H1 (cell line): ENCODE data around the gene NADK2. TPM values are rescaled to one million over a fixed set of nuclear protein-coding genes. Genes with fewer than 3 reads are reported as not detected.

ENCODE experiments used
- CTCF ChIA-PET: fragments of 300-600 bp; sonication (Branson Sonifier 250); formaldehyde crosslinking; loops from one replicate; lab custom pipeline; 2021; ENCODE audit not compliant: partially characterized antibody; lab: Charles Lee
- POLR2A ChIA-PET: fragments of 300-600 bp; sonication (Branson Sonifier 250); formaldehyde crosslinking; loops from one replicate; lab custom pipeline; 2021; ENCODE audit warnings: inconsistent platforms; ENCODE audit not compliant: partially characterized antibody; lab: Charles Lee
- DNase-seq, 2 experiments: peaks; one replicate each; pipeline versions ENCODE4 v3.0.0 to v3.0.0-alpha.2; 2010 to 2022; ENCODE audit warnings: low spot score in 2 of 2, low read depth in 1 of 2, mixed read lengths in 1 of 2
- FAIRE-seq: peaks from 2 replicates; lab custom pipeline; 2011; peaks lifted over from hg19 to GRCh38; lab: Jason Lieb, UNC
- H2AFZ ChIP-seq: 2 replicates; pipeline ENCODE4 v1.8.1; 2012; ENCODE audit warnings: low read length, inconsistent platforms
- H2AK5ac ChIP-seq: 2 replicates; pipeline ENCODE4 v1.6.1; 2013; ENCODE audit warnings: low read depth, low read length
- H2BK120ac ChIP-seq: replicated peaks from 2 replicates; pipeline ENCODE3; 2013; ENCODE audit warnings: low read depth, low read length, inconsistent platforms
- H2BK12ac ChIP-seq: 2 replicates; pipeline ENCODE4 v1.6.1; 2013; ENCODE audit warnings: low read depth, low read length
- H2BK15ac ChIP-seq: 2 replicates; pipeline ENCODE4 v1.6.1; 2013; ENCODE audit warnings: low read length
- H2BK20ac ChIP-seq: 2 replicates; pipeline ENCODE4 v1.6.1; 2013; ENCODE audit warnings: low read length
- H2BK5ac ChIP-seq: 2 replicates; pipeline ENCODE4 v1.6.1; 2013; ENCODE audit warnings: low read depth, low read length
- H3K14ac ChIP-seq: 2 replicates; pipeline ENCODE4 v1.6.1; 2013; ENCODE audit warnings: inconsistent platforms; ENCODE audit not compliant: insufficient read length
- H3K18ac ChIP-seq: 2 replicates; pipeline ENCODE4 v1.6.1; 2013; ENCODE audit warnings: low read length; ENCODE audit errors: extremely low read depth
- H3K23ac ChIP-seq: 2 replicates; pipeline ENCODE4 v1.6.1; 2013; ENCODE audit warnings: inconsistent platforms; ENCODE audit not compliant: insufficient read length
- H3K23me2 ChIP-seq: 2 replicates; pipeline ENCODE4 v1.6.1; 2013; ENCODE audit warnings: low read depth, low read length
- H3K27ac ChIP-seq: 2 replicates; pipeline ENCODE4 v1.6.1; 2011; ENCODE audit warnings: low read depth, low read length, inconsistent platforms
- H3K27me3 ChIP-seq, 4 experiments: replicated peaks in 1 of 4; 1 replicate in 1 of 4; 2 replicates in 3 of 4; pipeline versions ENCODE4 v1.6.1 to v1.8.1; 2011 to 2013; ENCODE audit warnings: low read length in 3 of 4, mild to moderate bottlenecking in 3 of 4, inconsistent platforms in 2 of 4, mixed read lengths in 2 of 4, moderate library complexity in 1 of 4; ENCODE audit not compliant: control insufficient read depth in 3 of 4, insufficient read depth in 3 of 4; ENCODE audit errors: extremely low read depth in 1 of 4
- H3K36me3 ChIP-seq, 4 experiments: 2 replicates each; pipeline versions ENCODE4 v1.6.1 to v1.8.1; 2011 to 2013; ENCODE audit warnings: mild to moderate bottlenecking in 4 of 4, low read length in 3 of 4, moderate library complexity in 2 of 4, control low read depth in 1 of 4, inconsistent platforms in 1 of 4; ENCODE audit not compliant: insufficient read depth in 4 of 4, control insufficient read depth in 2 of 4
- H3K4ac ChIP-seq: replicated peaks from 2 replicates; pipeline ENCODE3; 2013; ENCODE audit warnings: low read length, low read depth, mixed read lengths, inconsistent platforms; ENCODE audit not compliant: insufficient read length
- H3K4me1 ChIP-seq, 4 experiments: replicated peaks in 1 of 4; 1 replicate in 1 of 4; 2 replicates in 3 of 4; pipeline versions ENCODE4 v1.6.1 to v1.8.1; 2011 to 2013; ENCODE audit warnings: low read length in 3 of 4, inconsistent platforms in 2 of 4, mixed read lengths in 1 of 4; ENCODE audit not compliant: insufficient read depth in 4 of 4, control insufficient read depth in 3 of 4
- H3K4me2 ChIP-seq, 2 experiments: 2 replicates each; pipeline versions ENCODE4 v1.6.1 to v1.8.1; 2011 to 2013; ENCODE audit warnings: low read depth in 2 of 2, low read length in 2 of 2, control low read depth in 1 of 2, inconsistent platforms in 1 of 2, mild to moderate bottlenecking in 1 of 2; ENCODE audit not compliant: insufficient read depth in 1 of 2
- H3K4me3 ChIP-seq, 4 experiments: fragments of 200-600, 300-600 bp in 1 of 4; sonication (generic), shearing (Covaris generic), sonication (Bioruptor Twin) in 1 of 4; 2 replicates each; pipeline versions ENCODE4 v1.5.1 to v1.8.1; 2011 to 2016; ENCODE audit warnings: low read length in 4 of 4, low read depth in 3 of 4, control low read depth in 2 of 4, inconsistent platforms in 2 of 4, mild to moderate bottlenecking in 2 of 4, mixed read lengths in 1 of 4, moderate library complexity in 1 of 4; ENCODE audit not compliant: insufficient read depth in 2 of 4; ENCODE audit errors: extremely low read depth in 1 of 4
- H3K56ac ChIP-seq: replicated peaks from 2 replicates; pipeline ENCODE3; 2013; ENCODE audit warnings: low read depth, mild to moderate bottlenecking, mixed read lengths, low read length, inconsistent platforms; ENCODE audit not compliant: insufficient read length
- H3K79me1 ChIP-seq: 2 replicates; pipeline ENCODE4 v1.6.1; 2013; ENCODE audit warnings: low read depth, low read length, control low read depth
- H3K79me2 ChIP-seq, 2 experiments: 2 replicates each; pipeline versions ENCODE4 v1.6.1 to v1.8.1; 2012 to 2013; ENCODE audit warnings: low read length in 2 of 2, mild to moderate bottlenecking in 2 of 2, inconsistent platforms in 1 of 2; ENCODE audit not compliant: insufficient read depth in 2 of 2, control insufficient read depth in 1 of 2
- H3K9ac ChIP-seq, 4 experiments: replicated peaks in 1 of 4; 1 replicate in 1 of 4; 2 replicates in 3 of 4; pipeline versions ENCODE4 v1.6.1 to v1.8.1; 2011 to 2013; ENCODE audit warnings: low read depth in 3 of 4, low read length in 3 of 4, control low read depth in 2 of 4, mild to moderate bottlenecking in 2 of 4, moderate library complexity in 2 of 4, inconsistent platforms in 1 of 4; ENCODE audit errors: extremely low read depth in 1 of 4
- H3K9me3 ChIP-seq, 2 experiments: 2 replicates each; pipeline versions ENCODE4 v1.6.1 to v1.8.1; 2012 to 2013; ENCODE audit warnings: mild to moderate bottlenecking in 2 of 2, moderate library complexity in 2 of 2, control low read depth in 1 of 2, inconsistent platforms in 1 of 2, low read depth in 1 of 2, low read length in 1 of 2, mixed read lengths in 1 of 2; ENCODE audit not compliant: insufficient read depth in 2 of 2
- H4K20me1 ChIP-seq, 2 experiments: replicated peaks in 1 of 2; 2 replicates each; pipeline versions ENCODE3 to v1.8.1; 2011 to 2013; ENCODE audit warnings: inconsistent platforms in 2 of 2, low read length in 2 of 2, mild to moderate bottlenecking in 1 of 2; ENCODE audit not compliant: insufficient read depth in 2 of 2, control insufficient read depth in 1 of 2
- H4K5ac ChIP-seq: 2 replicates; pipeline ENCODE4 v1.6.1; 2013; ENCODE audit warnings: low read length, low read depth, mixed read lengths, inconsistent platforms; ENCODE audit not compliant: insufficient read length
- H4K8ac ChIP-seq: 2 replicates; pipeline ENCODE4 v1.8.0; 2013; ENCODE audit warnings: mild to moderate bottlenecking, moderate library complexity, low read length, inconsistent platforms; ENCODE audit not compliant: insufficient read depth; ENCODE audit errors: extremely low read depth
- H4K91ac ChIP-seq: replicated peaks from 2 replicates; pipeline ENCODE3; 2013; ENCODE audit warnings: low read length, mixed read lengths, inconsistent platforms; ENCODE audit not compliant: insufficient read length
- BCL11A ChIP-seq, 2 experiments: IDR thresholded peaks; one replicate each; pipeline ENCODE4 v1.6.1; 2011; ENCODE audit warnings: low read depth in 2 of 2, low read length in 2 of 2, mild to moderate bottlenecking in 2 of 2
- CHD2 ChIP-seq: IDR thresholded peaks from 2 replicates; pipeline ENCODE4 v1.6.1; 2012; ENCODE audit warnings: low read length, improper control_type of control experiment
- E2F6 ChIP-seq: IDR thresholded peaks from 2 replicates; pipeline ENCODE4 v1.6.1; 2012; ENCODE audit warnings: inconsistent platforms
- EZH2 ChIP-seq: fragments of 200-600 bp; sonication (generic); IDR thresholded peaks from 2 replicates; pipeline ENCODE4 v1.7.1; 2012; ENCODE audit warnings: low read depth, mild to moderate bottlenecking, moderate library complexity, low read length, inconsistent platforms; ENCODE audit not compliant: severe bottlenecking
- HDAC6 ChIP-seq: IDR thresholded peaks from one replicate; pipeline ENCODE4 v1.7.1; 2012; ENCODE audit warnings: low read depth, mild to moderate bottlenecking, inconsistent platforms, low read length, moderate library complexity
- MAFK ChIP-seq: IDR thresholded peaks from 2 replicates; pipeline ENCODE4 v1.6.1; 2012; ENCODE audit warnings: low read depth, mild to moderate bottlenecking, improper control_type of control experiment, low read length
- POU5F1 ChIP-seq: IDR thresholded peaks from 2 replicates; pipeline ENCODE4 v1.6.1; 2011; ENCODE audit warnings: low read depth, mild to moderate bottlenecking, low read length, moderate library complexity
- RNF2 ChIP-seq: fragments of 200-900, 300-1000 bp; sonication (generic); IDR thresholded peaks from 2 replicates; pipeline ENCODE4 v1.7.1; 2016; ENCODE audit warnings: borderline replicate concordance, low read depth, mild to moderate bottlenecking, antibody characterized with exemption, low read length; ENCODE audit not compliant: poor library complexity, severe bottlenecking; ENCODE audit errors: missing control alignments
- RXRA ChIP-seq: IDR thresholded peaks from 2 replicates; pipeline ENCODE4 v1.6.1; 2011; ENCODE audit warnings: low read depth, mild to moderate bottlenecking, low read length, moderate library complexity; ENCODE audit not compliant: insufficient read depth
- TCF12 ChIP-seq: IDR thresholded peaks from 2 replicates; pipeline ENCODE4 v1.6.1; 2011; ENCODE audit warnings: low read depth, mild to moderate bottlenecking, low read length
- WGBS, 2 experiments: shearing (Covaris generic) in 1 of 2; methylation state at CpG; one replicate each; pipeline versions ENCODE4 v1.1.6 to v1.1.7; 2013 to 2015; ENCODE audit warnings: low lambda C conversion rate in 2 of 2, mixed read lengths in 2 of 2, inconsistent platforms in 1 of 2, low coverage in 1 of 2, missing lambda C conversion rate in 1 of 2; ENCODE audit not compliant: insufficient replicate concordance in 2 of 2, insufficient coverage in 1 of 2, insufficient read length in 1 of 2; ENCODE audit errors: extremely low coverage in 1 of 2, missing lambda C conversion rate in 1 of 2; 5-methylcytosine and 5-hydroxymethylcytosine counted together
- polyA plus RNA-seq, 7 experiments: library from polyadenylated mRNA; depleted of rRNA in 3 of 7; stranded (reverse) in 5 of 7; unstranded in 2 of 7; fragments of >200 nt in 5 of 7; fragments of 200-250 nt in 2 of 7; gene quantifications; 1 replicate in 5 of 7; 2 replicates in 1 of 7; 4 replicates in 1 of 7; pipeline versions ENCODE4 v1.2.1 to v1.2.3, GENCODE V29; 2011 to 2013; ENCODE audit warnings: missing spikeins in 2 of 7, mixed read lengths in 2 of 7
- total RNA-seq: library from RNA; stranded (reverse); fragmentation: NEBNext Ultra II Directional; extraction: Animal tissue kit (Norgen Biotek cat#: 25700); gene quantifications from 2 replicates; pipeline ENCODE4 v1.2.1, GENCODE V29; 2021

NADK2 gene
- total and polyA plus RNA-seq, 2 of the 8 experiments (the other 6 are each of a cell fraction or from before 2014, with no cell fraction given) = 3.4 to 16.1 TPM

- TF ChIP-seq RXRA (no peak), HDAC6 (no peak), MAFK (no peak), CHD2 (no peak), BCL11A (IDR thresholded peaks at IDR 0.05; ENCODE audit: low read depth in 2 of 2, low read length in 2 of 2) (no peak), EZH2 (no peak), RNF2 (no peak), E2F6 (no peak), POU5F1 (no peak), TCF12 (no peak)
- TF ChIP-seq, all 59 proteins: peak for 0
- no peak overlapping the region for H3K14ac ChIP-seq
- no peak overlapping the region for H3K4me2 ChIP-seq
- H3K9ac ChIP-seq = no peak overlapping the region
- H2AK5ac ChIP-seq = no peak overlapping the region
- FAIRE-seq (no peak), DNase-seq (no peak)
- no peak overlapping the region for H3K23ac ChIP-seq
- no peaks in the 10 kb centered on the region for H3K4me1 ChIP-seq
- no peak overlapping the region for H2BK20ac ChIP-seq
- H3K27ac ChIP-seq = no peak overlapping the region
- no peak overlapping the region for H2BK5ac ChIP-seq
- no peak overlapping the region for H2BK120ac ChIP-seq
- H2BK12ac ChIP-seq = no peak overlapping the region
- H3K9me3 ChIP-seq = no peaks in the 10 kb centered on the region
- no peak overlapping the region for H4K5ac ChIP-seq
- CTCF ChIA-PET = interaction anchor here (0.6 to 3.2 kb wide), 5 partner anchors 8 to 208 kb away, joined by 3 to 16 read pairs (median 3); partner anchors contain the start of gene NADK2
- no peaks in the 10 kb centered on the region for H3K79me2 ChIP-seq
- H4K8ac ChIP-seq = no peak overlapping the region
- no peak overlapping the region for H2AFZ ChIP-seq
- POLR2A ChIA-PET = no interaction called here
- H3K79me1 ChIP-seq = no peaks in the 10 kb centered on the region
- no peak overlapping the region for H3K4ac ChIP-seq
- no peak overlapping the region for H3K18ac ChIP-seq
- no peaks in the 10 kb centered on the region for H3K23me2 ChIP-seq
- H3K4me3 ChIP-seq = no peak overlapping the region
- H3K36me3 ChIP-seq = no peaks in the 10 kb centered on the region
- H3K27me3 ChIP-seq = peaks cover 0 to 1% (median 0%) of the 10 kb centered on the region in 4 experiments; a peak in 1 of 7 replicates
- 86% methylated on average over 3 of the region's 3 CpGs; no CpG with 5 or more reads in 1 of the 2 experiments for WGBS, 2 experiments
- H4K20me1 ChIP-seq = no peaks in the 10 kb centered on the region
- no peak overlapping the region for H2BK15ac ChIP-seq
- no peak overlapping the region for H3K56ac ChIP-seq
- no peak overlapping the region for H4K91ac ChIP-seq
Measured at GRCh38 chr5:36251218-36251617, 9.5 kb upstream of the NADK2 start.
